IgD-negative memory B cell (primary cell): Measurements from ENCODE around the gene ALG11. TPM values are rescaled to one million over a fixed set of nuclear protein-coding genes. Genes with fewer than 3 reads are reported as not detected.
"Not testable (repeated sequence)": the region's sequence is repeated elsewhere in the genome, so short reads cannot be mapped to it uniquely, and the experiment has no call there.

ENCODE experiments used
- H3K27ac Mint-ChIP-seq, 3 donors: one replicate each; pipeline ENCODE4 v1.8.0; 2020 to 2022; ENCODE audit warnings: mild to moderate bottlenecking in 3 of 3, mixed read lengths in 3 of 3, moderate library complexity in 1 of 3
- H3K27me3 Mint-ChIP-seq: one replicate; pipeline ENCODE4 v1.8.0; 2021; ENCODE audit warnings: mixed read lengths
- H3K36me3 Mint-ChIP-seq: one replicate; pipeline ENCODE4 v1.8.0; 2020; ENCODE audit warnings: mild to moderate bottlenecking, mixed read lengths
- H3K4me1 Mint-ChIP-seq, 3 donors: one replicate each; pipeline ENCODE4 v1.8.0; 2020 to 2022; ENCODE audit warnings: mixed read lengths in 3 of 3, mild to moderate bottlenecking in 1 of 3
- H3K4me3 Mint-ChIP-seq, 4 donors: one replicate each; pipeline ENCODE4 v1.8.0; 2020 to 2022; ENCODE audit warnings: mild to moderate bottlenecking in 4 of 4, mixed read lengths in 4 of 4, moderate library complexity in 3 of 4
- H3K9me3 Mint-ChIP-seq, 3 donors: one replicate each; pipeline ENCODE4 v1.8.0; 2020 to 2021; ENCODE audit warnings: mixed read lengths in 3 of 3, mild to moderate bottlenecking in 1 of 3
- polyA plus RNA-seq: library from polyadenylated mRNA; unstranded; fragments of 300-500 nt; fragmentation: Illumina TruSeq; gene quantifications from one replicate; pipeline ENCODE4 v1.2.3, GENCODE V29; 2021

ALG11 gene
- polyA plus RNA-seq, 1 donor from 2014 or later: 25.7 TPM

DNA sequence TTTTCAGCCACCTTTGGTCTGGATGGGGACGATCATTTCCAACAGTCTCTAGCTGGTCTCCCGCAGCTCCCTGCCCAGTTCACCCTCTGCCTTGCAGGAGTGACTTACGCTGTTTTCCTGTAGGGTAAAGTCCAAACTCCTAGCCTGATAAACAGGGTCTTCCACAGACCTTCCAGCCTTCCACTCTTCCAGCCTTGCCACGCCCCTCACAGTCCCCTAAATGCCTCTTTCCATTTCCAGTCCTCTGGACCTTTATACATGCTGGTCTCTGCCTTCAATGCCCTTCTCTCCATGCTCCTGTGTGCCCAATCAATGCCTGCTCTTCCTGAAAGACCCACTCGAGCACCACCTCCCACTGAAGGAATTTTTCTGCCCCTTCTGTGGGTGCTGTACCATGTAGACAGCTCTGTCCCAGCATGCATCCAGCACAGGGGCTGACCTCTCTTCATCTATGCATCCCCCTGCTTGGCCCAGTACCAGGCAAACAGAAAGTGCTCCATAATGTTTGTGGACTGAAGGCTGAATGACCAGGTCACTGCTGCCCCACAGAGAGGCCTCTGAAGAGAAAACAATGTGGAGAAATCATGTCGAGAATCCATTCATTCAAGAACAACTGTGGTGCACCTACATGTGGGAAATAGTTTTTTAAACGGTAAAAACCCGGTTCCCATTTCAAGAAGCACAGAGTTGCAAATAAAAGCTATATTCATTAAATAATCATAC lies 5.5 kb upstream of the ALG11 start:
- Mint-ChIP-seq H3K9me3 (no peaks in the 10 kb centered on the region), H3K36me3 (no peaks in the 10 kb centered on the region), H3K27ac (no peak overlapping the region)

GRCh38 chr13:52009946-52010345 lies 2.3 kb upstream of the ALG11 start:
- H3K27ac Mint-ChIP-seq: no peak overlapping the region
- H3K4me1 Mint-ChIP-seq: peaks cover 11 to 14% (median 14%) of the 10 kb centered on the region in 3 donors
- no peaks in the 10 kb centered on the region for H3K9me3 Mint-ChIP-seq
- H3K27me3 Mint-ChIP-seq: peaks cover 16% of the 10 kb centered on the region
- H3K4me3 Mint-ChIP-seq: peak overlapping the region in 3 of 4 donors; percentile 5 to 97 (median 15)
- H3K36me3 Mint-ChIP-seq: no peaks in the 10 kb centered on the region

More for the DNA sequence above, 5.5 kb upstream of the ALG11 start:
- H3K4me1 Mint-ChIP-seq: peaks cover 1 to 7% (median 6%) of the 10 kb centered on the region in 3 donors
- H3K4me3 Mint-ChIP-seq: no peak overlapping the region
- H3K27me3 Mint-ChIP-seq: peaks cover 16% of the 10 kb centered on the region

DNA sequence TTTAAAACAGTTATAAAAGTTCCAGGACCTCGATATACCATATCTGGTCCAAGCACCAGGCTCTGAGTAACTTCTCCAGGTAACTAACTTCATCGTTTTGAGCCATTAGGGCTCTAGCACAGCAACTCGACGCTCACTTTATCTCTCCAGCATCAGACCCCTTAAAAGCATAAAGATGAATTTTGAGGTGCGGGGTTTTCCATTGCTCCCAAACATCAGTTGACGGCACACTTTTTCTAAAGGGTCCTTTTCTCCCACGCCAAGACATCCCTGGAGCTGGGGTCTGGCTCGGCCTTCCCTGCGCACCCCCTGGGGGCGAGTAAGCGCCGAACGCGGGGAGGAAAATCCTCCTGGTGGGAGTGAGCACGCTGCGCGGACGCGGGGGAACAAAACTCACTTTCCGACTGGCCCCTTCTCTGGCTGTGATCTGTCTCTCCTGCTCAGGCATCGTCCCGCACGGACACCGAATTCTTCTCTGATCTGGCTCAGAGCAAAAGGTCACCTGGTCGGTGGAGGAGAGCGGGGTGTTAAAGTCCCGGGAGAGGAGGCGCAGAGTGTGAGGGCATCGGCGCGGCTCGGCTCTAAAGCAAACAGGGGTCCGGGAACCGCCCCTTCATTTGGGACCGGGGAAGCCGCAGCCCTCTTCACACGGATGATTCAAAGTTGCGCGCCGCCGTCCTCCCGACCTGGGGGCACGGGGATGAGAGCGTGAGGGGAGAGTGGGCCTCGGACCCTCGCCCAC lies 1.1 kb upstream of the ALG11 start, which contains the start of gene ATP7B:
ATP7B (minus strand) TSS at position 561 of the 742 bp plus-strand sequence; CDS start at position 448, 113 bp downstream.
- peaks cover 16% of the 10 kb centered on the region for H3K27me3 Mint-ChIP-seq
- H3K27ac Mint-ChIP-seq: peak within 1 kb of the TSS; percentile 61 to 89 (median 83)

GRCh38 chr13:52012512-52012836 lies 276 bp downstream of the ALG11 start:
- Mint-ChIP-seq H3K4me1 (peaks cover 15 to 20% (median 17%) of the 10 kb centered on the region in 3 donors), H3K9me3 (no peaks in the 10 kb centered on the region), H3K4me3 (peak overlapping the region; percentile 97 to 100 (median 99)), H3K27ac (peak overlapping the region; percentile 61 to 89 (median 83)), H3K27me3 (peaks cover 16% of the 10 kb centered on the region), H3K36me3 (no peaks in the 10 kb centered on the region)

More for the DNA sequence above, 1.1 kb upstream of the ALG11 start, which contains the start of gene ATP7B:
- Mint-ChIP-seq H3K4me1 (peaks cover 14 to 18% (median 16%) of the 10 kb centered on the region in 3 donors), H3K9me3 (no peaks in the 10 kb centered on the region), H3K36me3 (no peaks in the 10 kb centered on the region), H3K4me3 (peak within 1 kb of the TSS; percentile 97 to 100 (median 99))

DNA sequence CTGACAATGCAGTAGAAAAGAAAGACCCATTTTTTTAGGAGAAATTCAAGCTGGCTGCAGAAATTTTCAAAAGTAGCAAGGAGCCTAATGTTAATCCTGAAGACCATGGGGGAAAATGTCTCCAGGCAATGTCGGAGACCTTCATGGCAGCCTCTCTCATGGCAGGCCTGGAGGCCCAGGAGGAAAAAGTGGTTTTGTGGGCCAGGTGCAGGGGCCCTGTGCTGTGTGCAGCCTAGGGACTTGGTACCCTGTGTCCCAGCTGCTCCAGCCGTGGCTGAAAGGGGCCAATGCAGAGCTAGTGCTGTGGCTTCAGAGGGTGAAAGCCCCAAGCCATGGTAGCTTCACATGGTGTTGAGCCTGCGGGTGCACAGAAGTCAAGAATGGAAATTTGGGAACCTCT lies 4.1 kb downstream of the ALG11 start:
- H3K27ac Mint-ChIP-seq: no peak overlapping the region
- H3K9me3 Mint-ChIP-seq: no peaks in the 10 kb centered on the region
- H3K4me1 Mint-ChIP-seq: peaks cover 15 to 18% (median 16%) of the 10 kb centered on the region in 3 donors
- H3K36me3 Mint-ChIP-seq: peaks cover 5% of the 10 kb centered on the region
- H3K27me3 Mint-ChIP-seq: no peaks in the 10 kb centered on the region
- H3K4me3 Mint-ChIP-seq: no peak overlapping the region

DNA sequence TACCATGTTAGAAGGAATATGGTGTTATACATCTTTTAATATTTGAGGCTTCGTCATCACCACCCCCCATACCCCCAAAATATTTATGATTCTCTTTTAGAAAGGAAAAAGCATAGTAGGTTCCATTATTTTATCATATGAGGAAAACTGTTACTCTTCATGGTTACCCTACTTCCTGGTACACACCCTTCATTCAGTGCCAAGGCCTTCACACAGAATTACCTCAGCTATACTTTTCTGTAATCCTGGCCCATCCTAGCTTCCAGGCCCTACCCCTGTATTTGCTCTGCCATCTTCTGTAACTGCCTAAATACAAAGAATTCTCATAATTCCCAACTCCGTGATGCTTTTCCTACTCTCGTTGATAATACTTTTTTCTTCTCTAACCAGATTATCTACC lies 8.0 kb downstream of the ALG11 start:
- peaks cover 15% of the 10 kb centered on the region for H3K36me3 Mint-ChIP-seq
- peaks cover 8 to 9% (median 8%) of the 10 kb centered on the region in 3 donors for H3K4me1 Mint-ChIP-seq
- H3K4me3 Mint-ChIP-seq: no peak overlapping the region

DNA sequence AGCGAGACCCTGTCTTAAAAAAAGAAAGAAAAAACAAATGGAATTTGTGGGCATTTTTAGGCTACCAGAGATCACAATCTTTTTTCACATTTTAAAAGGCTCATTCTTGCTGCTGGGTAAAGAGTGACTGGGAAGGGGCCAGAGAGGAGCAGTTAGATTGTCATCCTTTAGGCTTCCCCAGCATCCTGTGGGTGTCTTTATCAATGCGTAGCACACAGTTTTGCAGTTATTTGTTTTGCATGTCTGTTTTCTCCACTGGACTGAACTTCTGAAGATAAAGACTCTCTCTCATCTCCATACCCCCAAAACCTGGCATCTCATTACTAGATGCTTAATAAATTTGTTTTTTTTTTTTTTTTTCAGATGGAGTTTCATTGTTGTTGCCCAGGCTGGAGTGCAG lies 10.2 kb downstream of the ALG11 start:
- no peaks in the 10 kb centered on the region for H3K9me3 Mint-ChIP-seq
- peaks cover 9 to 22% (median 11%) of the 10 kb centered on the region in 3 donors for H3K4me1 Mint-ChIP-seq
- no peak overlapping the region for H3K4me3 Mint-ChIP-seq
- no peaks in the 10 kb centered on the region for H3K27me3 Mint-ChIP-seq
- H3K27ac Mint-ChIP-seq: no peak overlapping the region
- peaks cover 19% of the 10 kb centered on the region for H3K36me3 Mint-ChIP-seq

More for the DNA sequence above, 8.0 kb downstream of the ALG11 start:
- H3K27me3 Mint-ChIP-seq: no peaks in the 10 kb centered on the region
- no peak overlapping the region for H3K27ac Mint-ChIP-seq
- H3K9me3 Mint-ChIP-seq: no peaks in the 10 kb centered on the region

- no peak within 1 kb of the TSS for H3K4me3 Mint-ChIP-seq
- H3K4me1 Mint-ChIP-seq: peaks cover 6 to 14% (median 9%) of the 10 kb centered on the region in 3 donors
Measured at GRCh38 chr13:52024481-52024880, 12.3 kb downstream of the ALG11 start, which contains the start of gene UTP14C. Gene UTP14C, plus strand, starts transcription at chr13:52024691. Its CDS starts 4,114 bp downstream, at chr13:52028805.

DNA sequence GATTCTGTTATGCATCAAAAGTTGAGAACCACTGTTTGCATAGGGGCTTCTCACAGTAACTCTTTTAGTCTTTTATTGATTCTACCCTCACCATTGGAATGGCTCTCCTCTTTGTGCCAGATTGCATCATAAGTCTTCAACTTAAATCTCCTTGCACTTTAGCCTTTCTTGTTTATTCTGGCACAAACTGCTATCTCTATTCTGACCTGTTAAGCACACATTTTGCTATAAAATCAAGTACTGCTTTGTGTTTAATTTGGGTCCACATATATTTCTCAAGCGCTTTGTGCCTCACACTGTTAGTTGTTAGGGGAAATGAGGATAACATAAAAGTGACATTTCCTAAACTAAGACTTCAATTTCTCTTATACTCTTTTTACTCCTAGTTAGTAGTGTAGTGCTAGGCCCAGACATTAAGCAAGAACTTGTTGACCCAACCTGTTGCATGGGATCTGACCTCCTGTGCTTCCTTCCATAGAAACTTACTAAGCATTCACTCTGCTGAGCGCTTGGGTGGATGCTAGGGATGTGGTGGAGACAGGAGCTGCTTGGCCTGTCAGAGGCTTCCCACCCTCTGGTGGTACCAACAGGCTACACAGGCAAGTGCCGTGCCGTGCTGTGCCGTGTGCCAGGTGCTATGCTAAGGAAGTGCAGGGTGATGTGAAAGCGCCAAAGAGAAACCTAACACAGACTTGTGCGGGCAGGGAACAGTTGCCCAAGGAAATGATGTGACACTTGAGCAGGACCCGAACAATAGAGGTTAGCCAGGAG lies 13.5 kb downstream of the ALG11 start:
- no peak overlapping the region for H3K27ac Mint-ChIP-seq
- peaks cover 27% of the 10 kb centered on the region for H3K36me3 Mint-ChIP-seq
- H3K4me3 Mint-ChIP-seq: no peak overlapping the region
- peaks cover 6 to 20% (median 9%) of the 10 kb centered on the region in 3 donors for H3K4me1 Mint-ChIP-seq
- no peaks in the 10 kb centered on the region for H3K27me3 Mint-ChIP-seq
- no peaks in the 10 kb centered on the region for H3K9me3 Mint-ChIP-seq

More at GRCh38 chr13:52024481-52024880, 12.3 kb downstream of the ALG11 start, which contains the start of gene UTP14C:
- no peaks in the 10 kb centered on the region for H3K27me3 Mint-ChIP-seq
- H3K27ac Mint-ChIP-seq: no peak within 1 kb of the TSS
- H3K9me3 Mint-ChIP-seq: no peaks in the 10 kb centered on the region
- peaks cover 27% of the 10 kb centered on the region for H3K36me3 Mint-ChIP-seq

GRCh38 chr13:52026246-52026626 lies 14.0 kb downstream of the ALG11 start:
- H3K27me3 Mint-ChIP-seq: no peaks in the 10 kb centered on the region
- peaks cover 26% of the 10 kb centered on the region for H3K36me3 Mint-ChIP-seq
- no peaks in the 10 kb centered on the region for H3K9me3 Mint-ChIP-seq
- no peak overlapping the region for H3K27ac Mint-ChIP-seq
- no peak overlapping the region for H3K4me3 Mint-ChIP-seq
- peaks cover 6 to 20% (median 9%) of the 10 kb centered on the region in 3 donors for H3K4me1 Mint-ChIP-seq

DNA sequence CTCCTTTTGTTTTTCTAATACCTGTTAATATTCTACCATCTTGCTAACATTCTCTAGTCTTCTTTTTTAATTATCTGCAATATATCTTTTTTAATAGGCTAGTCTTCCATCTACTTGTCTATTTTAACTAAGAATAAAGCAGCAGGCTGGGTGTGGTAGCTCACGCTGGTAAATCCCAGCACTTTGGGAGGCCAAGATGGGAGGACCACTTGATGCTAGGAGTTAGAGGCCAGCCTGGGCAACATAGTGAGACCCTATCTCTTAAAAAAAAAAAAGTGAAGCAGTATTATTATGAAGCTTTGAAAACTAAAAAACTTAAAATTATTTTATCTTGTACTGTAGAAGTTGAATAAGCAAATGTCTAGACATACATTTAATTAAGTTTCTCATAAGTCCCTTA lies 15.6 kb downstream of the ALG11 start:
- H3K27me3 Mint-ChIP-seq: no peaks in the 10 kb centered on the region
- H3K27ac Mint-ChIP-seq: no peak overlapping the region
- no peak overlapping the region for H3K4me3 Mint-ChIP-seq
- no peaks in the 10 kb centered on the region for H3K9me3 Mint-ChIP-seq
- peaks cover 25% of the 10 kb centered on the region for H3K36me3 Mint-ChIP-seq
- H3K4me1 Mint-ChIP-seq: peaks cover 7 to 25% (median 13%) of the 10 kb centered on the region in 3 donors

DNA sequence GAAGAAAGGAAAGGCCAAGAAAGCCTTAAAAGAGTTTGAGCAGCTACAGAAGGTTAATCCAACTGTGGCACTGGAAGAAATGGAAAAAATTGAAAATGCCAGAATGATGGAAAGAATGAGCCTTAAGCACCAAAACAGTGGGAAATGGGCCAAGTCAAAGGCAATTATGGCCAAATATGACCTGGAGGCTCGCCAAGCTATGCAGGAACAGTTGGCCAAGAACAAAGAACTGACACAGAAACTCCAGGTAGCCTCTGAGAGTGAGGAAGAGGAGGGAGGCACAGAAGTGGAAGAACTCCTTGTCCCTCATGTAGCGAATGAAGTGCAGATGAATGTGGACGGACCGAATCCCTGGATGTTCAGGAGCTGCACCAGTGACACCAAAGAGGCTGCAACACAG lies 17.4 kb downstream of the ALG11 start:
- no peak overlapping the region for H3K4me3 Mint-ChIP-seq
- H3K27ac Mint-ChIP-seq: no peak overlapping the region
- no peaks in the 10 kb centered on the region for H3K9me3 Mint-ChIP-seq
- no peaks in the 10 kb centered on the region for H3K27me3 Mint-ChIP-seq
- H3K4me1 Mint-ChIP-seq: peaks cover 7 to 31% (median 13%) of the 10 kb centered on the region in 3 donors
- H3K36me3 Mint-ChIP-seq: peaks cover 19% of the 10 kb centered on the region

DNA sequence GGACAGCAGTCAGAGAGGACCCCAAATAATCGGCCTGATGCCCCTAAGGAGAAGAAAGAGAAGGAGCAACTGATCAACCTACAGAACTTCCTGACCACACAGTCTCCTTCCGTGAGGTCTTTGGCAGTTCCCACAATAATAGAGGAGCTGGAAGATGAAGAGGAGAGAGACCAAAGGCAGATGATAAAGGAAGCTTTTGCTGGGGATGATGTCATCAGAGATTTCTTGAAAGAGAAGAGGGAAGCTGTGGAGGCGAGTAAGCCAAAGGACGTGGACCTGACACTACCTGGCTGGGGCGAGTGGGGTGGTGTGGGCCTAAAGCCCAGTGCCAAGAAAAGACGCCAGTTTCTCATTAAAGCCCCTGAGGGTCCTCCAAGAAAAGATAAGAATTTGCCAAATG lies 18.2 kb downstream of the ALG11 start:
- not testable (repeated sequence) for H3K27ac Mint-ChIP-seq, H3K27me3 Mint-ChIP-seq, H3K9me3 Mint-ChIP-seq, H3K4me3 Mint-ChIP-seq
- Mint-ChIP-seq H3K36me3 (peaks cover 15% of the 10 kb centered on the region), H3K4me1 (peaks cover 7 to 30% (median 13%) of the 10 kb centered on the region in 3 donors)

DNA sequence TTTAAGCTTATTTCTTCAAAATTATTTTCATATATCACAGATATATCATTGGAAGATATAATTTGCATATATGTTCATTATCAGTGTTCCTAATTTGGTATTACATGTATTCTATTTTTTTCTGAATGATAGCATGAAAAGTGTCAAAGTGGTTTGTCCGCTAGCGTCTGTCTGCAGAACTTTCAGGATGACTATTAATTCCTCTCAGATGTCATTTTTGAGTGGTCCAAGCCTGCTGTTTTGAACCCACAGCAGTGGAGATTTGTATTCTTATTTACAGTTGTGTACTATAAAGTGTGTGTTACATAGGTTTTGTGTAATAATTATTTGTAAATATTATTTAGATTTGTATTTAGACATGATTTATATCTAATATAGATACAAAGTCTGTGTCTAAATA lies 20.8 kb downstream of the ALG11 start:
- Mint-ChIP-seq H3K4me1 (peaks cover 2 to 21% (median 5%) of the 10 kb centered on the region in 3 donors), H3K9me3 (no peaks in the 10 kb centered on the region), H3K36me3 (peaks cover 11% of the 10 kb centered on the region), H3K4me3 (no peak overlapping the region), H3K27me3 (no peaks in the 10 kb centered on the region), H3K27ac (no peak overlapping the region)
